A673 (cell line): ENCODE results near the gene CREM. TPM values are rescaled to one million over a fixed set of nuclear protein-coding genes. Genes with fewer than 3 reads are reported as not detected.

ENCODE experiments used
- BruUV-seq: library from RNA; stranded (reverse); fragments of 400-500 nt; replicated peaks from 2 replicates; lab custom pipeline; 2021; lab: Mats Ljungman, UMichigan
- CTCF ChIA-PET: fragments of 300-600 bp; sonication (Branson Sonifier 250); formaldehyde crosslinking; loops from one replicate; lab custom pipeline; 2022; ENCODE audit warnings: antibody characterized with exemption; lab: Charles Lee
- POLR2A ChIA-PET: fragments of 300-600 bp; sonication (Branson Sonifier 250); formaldehyde crosslinking; loops from one replicate; lab custom pipeline; 2022; ENCODE audit warnings: antibody characterized with exemption; ENCODE audit not compliant: low non-redundant PET; lab: Charles Lee
- DNase-seq: peaks from one replicate; pipeline ENCODE4 v3.0.0-alpha.2; 2015; ENCODE audit warnings: low spot score
- H3K27ac ChIP-seq: fragments of 200-600 bp; sonication (generic); 2 replicates; pipeline ENCODE4 v1.5.1; 2016; ENCODE audit warnings: mixed run types, low read depth, mild to moderate bottlenecking, mixed read lengths, antibody characterized with exemption, low read length; ENCODE audit not compliant: poor library complexity, severe bottlenecking
- H3K27me3 ChIP-seq: fragments of 200-600 bp; sonication (generic); replicated peaks from 2 replicates; pipeline ENCODE4 v1.6.1; 2017; ENCODE audit warnings: mixed run types, low read depth, mild to moderate bottlenecking, mixed read lengths, antibody characterized with exemption, low read length; ENCODE audit not compliant: insufficient read depth, poor library complexity
- H3K36me3 ChIP-seq: fragments of 200-600 bp; sonication (generic); 2 replicates; pipeline ENCODE4 v1.6.1; 2016; ENCODE audit warnings: mixed run types, mild to moderate bottlenecking, mixed read lengths, antibody characterized with exemption, low read length; ENCODE audit not compliant: insufficient read depth, poor library complexity, severe bottlenecking
- H3K4me1 ChIP-seq: fragments of 200-600 bp; sonication (generic); 2 replicates; pipeline ENCODE4 v1.6.1; 2017; ENCODE audit warnings: mixed run types, mild to moderate bottlenecking, mixed read lengths, antibody characterized with exemption, low read length; ENCODE audit not compliant: insufficient read depth, poor library complexity, severe bottlenecking
- H3K4me3 ChIP-seq: fragments of 200-600 bp; sonication (generic); 2 replicates; pipeline ENCODE4 v1.5.1; 2016; ENCODE audit warnings: low read depth, mixed run types, mild to moderate bottlenecking, mixed read lengths, low read length; ENCODE audit not compliant: poor library complexity, severe bottlenecking
- H3K9me3 ChIP-seq: fragments of 200-600 bp; sonication (generic); 2 replicates; pipeline ENCODE4 v1.6.1; 2016; ENCODE audit warnings: mixed run types, low read depth, mild to moderate bottlenecking, mixed read lengths, antibody characterized with exemption, low read length; ENCODE audit not compliant: poor library complexity, severe bottlenecking
- EZH2 ChIP-seq: fragments of 200-600 bp; sonication (generic); IDR thresholded peaks from 2 replicates; pipeline ENCODE4 v1.6.1; 2017; ENCODE audit warnings: borderline replicate concordance, low read depth, mild to moderate bottlenecking, mixed read lengths, antibody characterized with exemption, low read length; ENCODE audit not compliant: poor library complexity, severe bottlenecking
- intact Hi-C: fragments of 100-400 bp; cut with micrococcal nuclease; formaldehyde crosslinking; loops from one replicate; pipeline ENCODE4 v1.10.0; 2022; ENCODE audit not compliant: unreplicated experiment
- total RNA-seq: library from RNA; stranded (reverse); gene quantifications from 2 replicates; pipeline ENCODE4 v1.2.3, GENCODE V29; 2021
- TF ChIP-seq, protein P1 (sequence below): fragments of 300-800, 200-600 bp; sonication (generic); conservative IDR thresholded peaks from 2 replicates; pipeline ENCODE4 v1.5.1; 2017; ENCODE audit warnings: low read depth, mild to moderate bottlenecking, antibody characterized with exemption, low read length, moderate library complexity, mixed read lengths

Gene CREM
- total RNA-seq, 1 experiment from 2014 or later = 66.3 TPM

DNA sequence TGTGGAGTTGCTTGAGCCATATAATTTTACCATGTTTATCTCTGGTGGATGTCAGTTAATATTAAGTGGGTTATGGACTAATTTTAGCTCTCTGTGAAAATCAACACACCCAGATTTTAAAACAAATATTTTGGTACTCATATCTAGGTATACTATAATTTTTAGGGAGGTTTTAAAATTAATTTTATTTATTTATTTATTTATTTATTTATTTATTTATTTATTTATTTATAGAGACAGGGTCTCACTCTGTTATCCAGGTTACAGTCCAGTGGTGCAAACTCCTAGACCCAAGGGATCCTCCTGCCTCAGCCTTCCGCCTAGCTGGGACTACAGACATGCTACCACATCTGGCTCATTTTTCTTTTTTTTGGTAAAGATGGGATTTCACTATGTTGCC, 7.3 kb upstream of the CREM start:
- no TSS peak for BruUV-seq
- intact Hi-C loops = no loop called here
- POLR2A ChIA-PET = no interaction called here
- TF ChIP-seq EZH2 = no peak
- TF ChIP-seq, protein P1, sequence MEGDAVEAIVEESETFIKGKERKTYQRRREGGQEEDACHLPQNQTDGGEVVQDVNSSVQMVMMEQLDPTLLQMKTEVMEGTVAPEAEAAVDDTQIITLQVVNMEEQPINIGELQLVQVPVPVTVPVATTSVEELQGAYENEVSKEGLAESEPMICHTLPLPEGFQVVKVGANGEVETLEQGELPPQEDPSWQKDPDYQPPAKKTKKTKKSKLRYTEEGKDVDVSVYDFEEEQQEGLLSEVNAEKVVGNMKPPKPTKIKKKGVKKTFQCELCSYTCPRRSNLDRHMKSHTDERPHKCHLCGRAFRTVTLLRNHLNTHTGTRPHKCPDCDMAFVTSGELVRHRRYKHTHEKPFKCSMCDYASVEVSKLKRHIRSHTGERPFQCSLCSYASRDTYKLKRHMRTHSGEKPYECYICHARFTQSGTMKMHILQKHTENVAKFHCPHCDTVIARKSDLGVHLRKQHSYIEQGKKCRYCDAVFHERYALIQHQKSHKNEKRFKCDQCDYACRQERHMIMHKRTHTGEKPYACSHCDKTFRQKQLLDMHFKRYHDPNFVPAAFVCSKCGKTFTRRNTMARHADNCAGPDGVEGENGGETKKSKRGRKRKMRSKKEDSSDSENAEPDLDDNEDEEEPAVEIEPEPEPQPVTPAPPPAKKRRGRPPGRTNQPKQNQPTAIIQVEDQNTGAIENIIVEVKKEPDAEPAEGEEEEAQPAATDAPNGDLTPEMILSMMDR = no peak
- H3K27me3 ChIP-seq = no peaks in the 10 kb centered on the region
- DNase-seq = no peak
- H3K36me3 ChIP-seq = no peaks in the 10 kb centered on the region
- no peak overlapping the region for H3K27ac ChIP-seq
- no peak overlapping the region for H3K4me3 ChIP-seq
- no peaks in the 10 kb centered on the region for H3K9me3 ChIP-seq
- CTCF ChIA-PET = interaction anchor here (1.0 to 1.7 kb wide), 2 partner anchors 77 to 1660 kb away, joined by 3 to 9 read pairs; no protein-coding TSS in a partner anchor
- peaks cover 3% of the 10 kb centered on the region for H3K4me1 ChIP-seq

DNA sequence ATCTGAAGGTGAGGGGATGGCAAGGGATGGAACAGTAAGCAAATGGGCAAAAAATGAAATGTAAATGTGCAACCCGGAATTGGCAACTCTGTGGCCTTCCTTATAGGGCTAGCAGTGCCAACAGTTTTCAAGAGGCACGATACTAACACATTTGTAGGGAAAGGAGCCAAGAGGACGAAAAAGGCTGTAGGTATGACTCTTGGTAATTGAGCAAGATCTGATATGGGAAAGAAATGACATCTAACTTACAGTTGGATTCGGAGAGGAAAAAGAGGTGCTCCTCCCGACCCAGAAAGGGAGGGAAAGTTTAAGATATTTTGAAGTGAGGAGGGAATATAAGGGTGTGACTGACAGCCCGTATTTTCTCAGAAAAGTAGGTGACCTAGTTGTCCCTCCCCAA, 2.1 kb upstream of the CREM start:
- Histone ChIP-seq H3K27ac (no peak overlapping the region), H3K4me3 (no peak overlapping the region), H3K9me3 (no peaks in the 10 kb centered on the region), H3K4me1 (peaks cover 16% of the 10 kb centered on the region), H3K36me3 (no peaks in the 10 kb centered on the region), H3K27me3 (no peaks in the 10 kb centered on the region)
- BruUV-seq = no TSS peak
- ChIA-PET POLR2A (no interaction called here), CTCF (no interaction called here)
- no peak for TF ChIP-seq EZH2
- TF ChIP-seq, protein P1 = no peak
- intact Hi-C loops = loop anchor here (5.0 to 10.0 kb wide), 2 partner anchors 508 to 1760 kb away; no protein-coding TSS in a partner anchor
- DNase-seq = no peak

DNA sequence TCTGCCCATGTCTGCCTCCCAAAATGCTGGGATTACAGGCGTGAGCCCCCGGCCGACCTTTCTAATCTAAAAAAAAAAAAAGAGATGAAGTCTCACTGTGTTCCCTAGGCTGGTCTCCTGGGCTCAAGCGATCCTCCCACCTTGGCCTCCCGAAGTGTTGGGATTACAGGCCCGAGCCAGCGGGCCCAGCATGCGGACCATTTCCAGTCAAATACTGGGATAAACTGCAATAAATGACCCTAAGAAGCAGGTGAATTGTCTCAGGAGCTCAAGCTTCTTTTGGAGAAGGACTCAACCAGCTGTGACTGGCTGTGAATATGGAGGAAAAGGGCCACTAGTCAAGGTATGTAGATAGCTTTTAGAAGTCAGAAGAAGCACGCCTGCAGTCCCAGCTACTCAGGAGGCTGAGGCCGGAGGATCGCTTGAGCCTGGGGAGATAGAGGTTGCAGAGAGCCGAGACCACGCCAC, 550 bp upstream of the CREM start:
- no peaks in the 10 kb centered on the region for H3K9me3 ChIP-seq
- H3K4me1 ChIP-seq = peaks cover 26% of the 10 kb centered on the region
- H3K27ac ChIP-seq = peak overlapping the region; percentile 100
- no peak for DNase-seq
- H3K4me3 ChIP-seq = peak overlapping the region; percentile 97
- no peaks in the 10 kb centered on the region for H3K36me3 ChIP-seq
- BruUV-seq = TSS peak; percentile 77
- ChIA-PET POLR2A (interaction anchor here (0.5 kb wide), 3 partner anchors 14 to 1745 kb away, joined by 3 to 19 read pairs (median 4); no protein-coding TSS in a partner anchor), CTCF (interaction anchor here (0.5 to 2.6 kb wide), 7 partner anchors 16 to 511 kb away, joined by 3 to 38 read pairs (median 4); no protein-coding TSS in a partner anchor)
- intact Hi-C loops = loop anchor here (2.0 to 10.0 kb wide), 3 partner anchors 436 to 1759 kb away; no protein-coding TSS in a partner anchor
- no peak for TF ChIP-seq EZH2
- TF ChIP-seq, protein P1 = no peak
- no peaks in the 10 kb centered on the region for H3K27me3 ChIP-seq
